GM18505 (cell line): ENCODE measurements around the gene LLPH.

Experiments used
- ATAC-seq: cut with Tn5 transposase; IDR thresholded peaks from one replicate; pipeline ENCODE4 v1.9.1; 2021; ENCODE audit not compliant: unreplicated experiment
- POLR2A ChIP-seq: IDR thresholded peaks from 4 replicates; pipeline ENCODE4 v1.6.1; 2011; ENCODE audit warnings: borderline replicate concordance; ENCODE audit not compliant: insufficient read depth, insufficient read length; ENCODE audit errors: extremely low read depth

LLPH gene

DNA sequence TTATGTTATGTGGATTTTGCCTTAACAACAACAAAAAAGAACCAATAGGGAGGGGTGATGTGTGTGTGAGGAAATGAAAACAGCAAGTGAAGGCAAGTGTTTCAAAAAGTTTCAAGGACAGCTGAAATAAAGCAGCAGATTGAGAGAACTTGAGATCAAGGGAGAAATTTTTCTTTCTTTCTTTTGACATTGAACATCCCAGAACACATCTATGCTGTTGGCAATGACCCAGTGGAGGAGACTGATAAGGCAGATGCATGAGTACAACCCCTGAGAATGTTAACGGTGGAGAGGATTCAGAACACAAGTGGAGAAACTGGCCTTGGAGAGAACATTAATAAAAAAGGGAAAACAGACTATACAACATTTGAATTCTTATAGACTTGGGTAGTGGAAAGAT is 2.9 kb downstream of the LLPH start:
- no peak for TF ChIP-seq POLR2A
- ATAC-seq: no peak

DNA sequence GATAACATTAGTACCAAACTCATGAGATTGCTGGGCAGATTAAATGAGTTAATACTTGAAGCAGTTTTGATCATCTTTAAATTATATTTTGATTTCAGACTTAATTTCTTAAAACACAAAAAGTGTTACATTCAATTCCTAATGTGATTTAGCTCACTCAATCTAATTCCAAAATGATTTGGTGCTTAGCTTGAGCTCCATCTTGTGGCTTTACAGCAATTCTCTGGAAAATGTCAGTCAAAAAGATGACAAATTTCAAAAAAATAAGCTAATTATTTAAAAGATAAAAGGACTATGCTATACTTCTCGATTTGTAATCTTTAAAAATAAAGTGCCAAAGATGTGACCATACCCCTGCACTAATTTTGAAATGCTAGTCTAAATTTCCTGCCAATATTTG is 10.1 kb downstream of the LLPH start:
- no peak for ATAC-seq
- no peak for TF ChIP-seq POLR2A

DNA sequence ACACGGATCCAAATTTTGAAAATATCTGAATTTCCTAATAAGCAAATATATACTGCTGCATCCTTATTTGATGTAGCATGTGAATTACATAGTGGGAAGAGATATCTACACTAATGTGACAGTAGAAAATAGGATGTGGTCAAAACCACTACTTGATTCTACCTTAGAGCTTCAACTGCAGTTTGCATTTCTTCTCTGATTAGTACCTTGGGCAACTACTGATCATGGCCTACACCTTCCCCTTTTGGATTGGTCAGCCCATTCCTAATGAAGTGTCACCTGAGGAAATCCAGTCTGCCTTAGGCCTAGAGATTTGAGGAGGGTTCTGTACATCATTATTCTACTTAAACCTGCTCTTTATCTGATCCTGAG is 10.7 kb downstream of the LLPH start:
- no peak for ATAC-seq

DNA sequence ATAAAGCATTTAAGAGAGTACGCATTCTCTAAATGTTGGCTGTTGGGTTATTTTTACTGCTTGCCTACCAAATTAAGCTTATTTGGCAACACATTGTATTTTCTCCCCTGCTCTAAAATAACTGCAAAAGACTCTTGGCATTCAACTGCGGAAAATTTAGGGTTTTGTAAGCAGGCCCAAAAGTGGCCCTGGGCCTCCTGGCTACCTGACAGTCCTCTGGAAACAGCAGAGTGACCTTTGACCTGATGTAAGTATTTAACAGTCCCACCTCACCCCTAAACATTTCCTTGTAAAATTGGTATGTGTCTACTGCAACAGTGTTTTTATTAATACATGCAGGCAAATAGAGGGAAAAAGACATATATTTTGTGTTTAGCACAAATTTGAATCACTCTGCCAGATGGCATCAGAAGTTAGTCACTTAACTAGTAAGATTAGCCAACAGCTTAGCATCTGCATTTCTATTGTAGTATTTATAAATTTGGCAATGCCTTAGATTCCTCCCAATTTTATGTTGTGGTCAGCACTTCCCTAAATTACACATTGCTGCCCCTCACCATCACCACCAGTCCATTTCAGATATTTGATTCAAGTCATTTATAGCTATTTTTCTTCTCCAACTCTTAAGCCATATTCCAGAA is 11.2 kb downstream of the LLPH start:
- TF ChIP-seq POLR2A: no peak
- ATAC-seq: no peak

More for the DNA sequence above, 10.7 kb downstream of the LLPH start:
- TF ChIP-seq POLR2A: no peak

DNA sequence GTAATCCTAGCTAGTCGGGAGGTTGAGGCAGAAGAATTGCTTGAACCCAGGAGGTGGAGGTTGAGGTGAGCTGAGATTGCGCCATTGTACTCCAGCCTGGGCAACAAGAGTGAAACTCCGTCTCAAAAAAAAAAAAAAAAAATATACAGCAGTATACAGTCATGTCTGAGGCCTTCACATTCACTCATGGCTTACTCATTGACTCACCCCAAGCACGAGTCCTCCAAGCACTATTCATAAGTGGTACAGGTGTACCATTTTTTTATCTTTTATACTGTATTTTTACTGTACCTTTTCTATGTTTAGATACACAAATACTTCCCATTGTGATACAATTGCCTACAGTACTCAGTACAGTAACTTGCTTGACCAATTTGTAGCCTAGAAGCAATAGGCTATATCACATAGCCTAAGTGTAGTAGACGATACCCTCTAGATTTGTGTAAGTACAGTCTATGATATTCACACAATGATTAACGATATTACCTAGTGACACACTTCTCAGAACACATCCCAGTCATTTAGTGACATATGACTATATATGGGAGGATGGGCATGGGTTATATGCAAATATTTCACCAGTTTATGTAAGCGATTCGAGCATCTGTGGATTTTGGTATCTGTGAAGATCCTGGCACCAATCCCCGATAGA is 12.2 kb downstream of the LLPH start:
- ATAC-seq: no peak
- TF ChIP-seq POLR2A: no peak

DNA sequence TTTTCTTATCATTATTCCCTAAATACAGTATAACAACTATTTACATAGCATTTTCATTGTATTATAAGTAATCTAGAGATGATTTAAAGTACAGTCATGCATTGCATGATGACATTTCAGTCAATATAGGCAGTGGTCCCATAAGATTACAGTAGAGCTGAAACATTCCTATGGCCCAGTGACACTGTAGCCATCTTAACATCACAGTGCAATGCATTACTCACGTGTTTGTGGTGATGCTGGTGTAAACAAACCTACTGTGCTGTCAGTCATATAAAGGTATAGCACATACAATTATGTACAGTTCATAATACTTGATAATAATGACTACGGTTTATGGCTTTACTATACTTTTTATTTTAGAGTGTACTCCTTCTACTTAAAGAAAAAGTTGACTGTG is 13.3 kb downstream of the LLPH start:
- no peak for ATAC-seq
- no peak for TF ChIP-seq POLR2A

DNA sequence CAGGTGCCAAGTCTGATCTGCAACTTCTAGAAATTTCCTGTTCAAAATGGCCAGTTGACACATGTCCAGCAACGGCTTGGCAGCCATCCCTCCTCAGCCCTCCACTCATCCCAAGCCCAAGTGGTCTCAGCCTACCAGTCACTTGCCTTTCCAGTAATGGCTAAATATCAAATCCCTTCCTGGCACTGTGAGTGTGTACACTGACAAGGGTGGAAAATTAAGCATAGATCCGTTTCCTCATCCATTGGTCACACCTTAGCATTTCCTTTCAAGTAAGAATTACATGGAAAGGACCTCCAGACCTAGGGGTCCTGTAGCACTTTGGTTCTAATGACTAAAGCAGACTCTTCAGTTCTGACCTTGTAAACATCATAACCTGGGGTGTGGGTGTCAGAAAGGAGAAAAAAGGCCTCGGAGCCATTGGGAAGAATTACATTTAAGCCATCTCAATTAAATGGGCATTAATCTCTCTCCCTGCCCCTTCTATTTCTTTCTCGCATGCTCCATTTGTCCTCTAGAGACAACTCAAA is 15.4 kb downstream of the LLPH start:
- ATAC-seq: no peak
- no peak for TF ChIP-seq POLR2A

DNA sequence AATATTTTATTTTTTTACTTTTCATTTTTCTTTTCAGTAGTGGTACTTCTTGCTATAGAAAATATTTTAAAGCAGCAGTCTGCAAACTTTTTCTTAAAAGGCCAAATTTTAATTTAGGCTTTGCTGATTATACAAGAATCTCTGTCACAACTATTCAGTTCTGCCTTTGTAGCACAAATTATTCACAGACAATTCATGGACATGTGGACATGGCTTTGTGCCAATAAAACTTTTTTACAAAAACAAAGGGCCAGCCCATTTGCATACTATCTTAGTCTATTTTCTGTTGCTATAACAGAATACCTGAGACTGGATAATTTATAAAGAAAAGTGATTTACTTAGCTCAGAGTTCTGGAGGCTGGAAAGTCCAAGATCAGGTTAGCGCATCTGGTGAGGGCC is 17.1 kb downstream of the LLPH start:
- ATAC-seq: no peak
- no peak for TF ChIP-seq POLR2A

DNA sequence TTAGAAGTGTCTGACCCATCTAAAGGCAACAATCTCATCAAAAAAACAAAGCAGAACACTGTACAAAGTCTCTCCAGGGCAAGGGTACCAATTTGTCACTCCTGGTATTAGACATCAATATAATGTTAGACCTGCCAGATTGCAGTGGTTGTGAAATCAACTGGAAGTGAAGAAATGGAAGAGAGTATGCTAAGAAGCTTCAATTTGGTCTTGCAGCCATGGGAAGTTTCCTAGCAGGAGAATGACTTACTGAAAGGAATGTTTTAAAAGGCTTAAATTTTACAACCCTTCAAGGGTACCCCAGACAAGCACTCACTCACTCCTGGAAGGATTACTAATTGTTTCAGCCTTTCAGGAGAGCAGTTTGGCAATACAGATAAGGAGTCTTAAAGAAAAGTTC is 18.9 kb downstream of the LLPH start:
- no peak for ATAC-seq
- no peak for TF ChIP-seq POLR2A

DNA sequence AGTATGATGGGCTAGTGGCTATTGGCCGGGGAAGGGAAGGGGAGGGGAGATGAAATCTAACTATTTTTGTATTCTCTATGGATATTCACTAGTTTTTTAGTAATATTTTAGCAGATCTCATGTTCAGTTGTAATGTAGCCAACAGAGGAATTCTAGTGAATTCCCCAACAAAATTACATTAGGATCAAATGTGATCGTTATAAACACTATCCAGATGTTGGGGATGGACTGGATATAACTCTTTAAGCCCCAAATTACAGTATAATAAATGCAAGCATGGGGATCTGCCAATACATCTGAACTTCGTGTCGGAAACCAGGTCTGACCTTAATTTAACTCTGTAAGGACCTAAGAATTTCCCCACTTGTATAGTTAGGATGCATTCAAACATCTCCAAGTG is 21.5 kb downstream of the LLPH start:
- no peak for ATAC-seq
- TF ChIP-seq POLR2A: no peak

DNA sequence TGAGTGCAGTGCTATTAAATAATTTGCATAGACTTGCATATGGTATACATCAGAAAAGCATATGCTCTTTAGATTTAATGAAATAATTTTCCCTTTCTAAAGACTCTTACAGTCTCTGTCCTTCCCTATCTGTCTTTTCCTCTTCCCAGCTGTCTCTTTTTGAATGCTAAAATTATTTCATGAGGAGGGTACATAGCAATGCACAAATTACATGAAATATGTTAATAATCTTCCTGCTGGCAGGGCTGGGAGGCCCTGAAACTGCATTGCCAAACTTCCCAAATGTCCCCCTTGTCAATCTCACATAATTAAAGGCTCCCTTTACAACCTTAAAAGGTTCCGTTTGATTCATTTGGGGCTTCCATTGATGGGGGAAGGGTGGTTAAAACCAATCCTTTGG is 22.2 kb downstream of the LLPH start:
- ATAC-seq: no peak
- TF ChIP-seq POLR2A: no peak

DNA sequence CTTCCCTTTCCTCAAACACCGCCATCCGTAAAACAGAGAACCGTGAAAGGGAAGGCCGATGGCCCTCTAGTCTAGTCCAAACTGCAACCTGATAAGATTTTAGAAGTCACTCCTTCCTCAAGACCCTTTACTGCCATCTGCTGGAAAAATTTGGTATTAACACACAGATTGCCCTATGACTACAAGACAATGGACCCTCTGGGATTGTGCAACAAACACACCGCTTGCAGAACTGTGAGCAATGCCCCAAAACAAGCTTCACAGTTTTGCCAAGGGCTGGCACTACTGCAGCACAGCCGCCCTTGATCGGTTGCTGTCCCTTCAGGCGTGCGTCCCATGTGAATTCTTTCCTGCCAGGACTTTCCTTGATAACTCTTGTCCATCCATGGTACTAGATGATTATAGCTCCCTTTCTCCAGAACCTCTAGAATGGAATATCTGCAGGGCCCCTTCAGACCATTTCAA is 23.1 kb downstream of the LLPH start:
- ATAC-seq: no peak
- TF ChIP-seq POLR2A: no peak

DNA sequence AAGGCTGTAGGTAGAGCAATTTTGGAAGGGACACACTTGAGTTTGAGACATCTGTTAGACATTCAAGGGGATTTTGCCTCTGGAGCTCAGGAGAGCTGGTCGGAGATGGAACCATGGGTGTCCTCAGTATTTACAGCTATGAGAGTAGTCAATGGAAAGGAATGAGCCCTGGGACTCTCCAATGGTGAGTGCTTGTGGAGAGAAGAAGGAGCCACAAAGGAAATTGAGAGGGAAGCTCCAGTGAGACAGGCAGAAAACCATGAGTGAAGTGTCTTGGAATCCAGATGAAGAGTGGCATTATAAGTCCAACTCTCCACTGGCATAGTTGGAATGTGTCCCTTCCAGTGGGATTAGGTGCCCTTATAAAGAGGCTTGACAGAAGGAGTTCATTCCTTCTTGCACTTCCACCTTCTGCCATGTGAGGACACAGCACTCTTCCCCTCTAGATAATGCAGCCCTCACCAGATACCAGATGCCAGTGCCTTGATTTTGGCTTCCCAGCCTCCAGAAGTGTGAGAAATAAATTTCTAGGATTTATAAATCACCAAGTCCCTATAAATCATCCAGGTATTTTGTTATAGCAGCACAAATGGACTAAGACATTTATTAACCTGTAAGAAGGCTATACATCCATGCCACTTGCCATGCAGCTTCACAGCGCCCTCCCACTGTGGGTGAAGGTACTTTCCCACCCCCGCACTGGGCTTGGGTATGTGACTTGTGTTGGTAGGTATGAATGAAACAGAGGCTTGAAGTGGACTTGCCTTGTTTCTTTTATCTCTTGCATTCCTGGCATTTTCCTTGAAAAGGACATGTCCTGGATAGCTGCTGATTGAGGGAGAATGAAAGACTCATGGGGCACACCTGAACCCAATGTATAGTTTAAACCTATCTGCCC is 27.3 kb downstream of the LLPH start:
- no peak for ATAC-seq
- TF ChIP-seq POLR2A: no peak
